Choroid plexus epithelial cell (primary cell): ENCODE measurements around the gene HIP1R.

Experiments used
- DNase-seq: peaks from one replicate; pipeline ENCODE4 v3.0.0-alpha.2; 2010; ENCODE audit warnings: low read depth
- H3K4me3 ChIP-seq: 2 replicates; pipeline ENCODE4 v1.5.1; 2011; ENCODE audit warnings: low read depth, mild to moderate bottlenecking, control low read depth, low read length, moderate library complexity
- TF ChIP-seq, protein P1 (sequence below): conservative IDR thresholded peaks from 2 replicates; pipeline ENCODE4 v1.5.1; 2011; ENCODE audit warnings: low read depth, mild to moderate bottlenecking, control low read depth, inconsistent platforms, low read length, moderate library complexity

HIP1R gene

GRCh38 chr12:122849352-122850047 is 14.2 kb downstream of the HIP1R start:
- no peak for DNase-seq
- H3K4me3 ChIP-seq, result no peak overlapping the region
- TF ChIP-seq, protein P1, sequence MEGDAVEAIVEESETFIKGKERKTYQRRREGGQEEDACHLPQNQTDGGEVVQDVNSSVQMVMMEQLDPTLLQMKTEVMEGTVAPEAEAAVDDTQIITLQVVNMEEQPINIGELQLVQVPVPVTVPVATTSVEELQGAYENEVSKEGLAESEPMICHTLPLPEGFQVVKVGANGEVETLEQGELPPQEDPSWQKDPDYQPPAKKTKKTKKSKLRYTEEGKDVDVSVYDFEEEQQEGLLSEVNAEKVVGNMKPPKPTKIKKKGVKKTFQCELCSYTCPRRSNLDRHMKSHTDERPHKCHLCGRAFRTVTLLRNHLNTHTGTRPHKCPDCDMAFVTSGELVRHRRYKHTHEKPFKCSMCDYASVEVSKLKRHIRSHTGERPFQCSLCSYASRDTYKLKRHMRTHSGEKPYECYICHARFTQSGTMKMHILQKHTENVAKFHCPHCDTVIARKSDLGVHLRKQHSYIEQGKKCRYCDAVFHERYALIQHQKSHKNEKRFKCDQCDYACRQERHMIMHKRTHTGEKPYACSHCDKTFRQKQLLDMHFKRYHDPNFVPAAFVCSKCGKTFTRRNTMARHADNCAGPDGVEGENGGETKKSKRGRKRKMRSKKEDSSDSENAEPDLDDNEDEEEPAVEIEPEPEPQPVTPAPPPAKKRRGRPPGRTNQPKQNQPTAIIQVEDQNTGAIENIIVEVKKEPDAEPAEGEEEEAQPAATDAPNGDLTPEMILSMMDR, result no peak

DNA sequence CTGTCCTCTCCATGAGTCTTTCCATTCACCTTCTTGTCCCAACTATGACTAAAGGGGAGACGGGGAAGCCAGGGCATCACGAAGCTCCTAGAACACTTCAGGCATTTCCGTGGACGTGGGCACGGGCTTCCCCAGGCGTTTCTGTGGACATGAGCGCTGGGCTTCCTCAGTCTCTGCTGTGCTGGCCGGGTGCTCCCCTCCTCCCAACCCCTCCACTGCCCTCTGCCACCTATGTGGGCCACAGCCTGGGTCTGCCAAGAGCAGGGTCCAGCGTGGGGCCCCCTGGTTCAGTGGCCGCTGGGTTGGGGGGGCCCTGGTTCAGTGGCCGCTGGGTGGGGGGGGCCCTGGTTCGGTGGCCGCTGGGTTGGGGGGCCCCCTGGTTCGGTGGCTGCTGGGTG is 14.8 kb downstream of the HIP1R start:
- DNase-seq, result no peak
- H3K4me3 ChIP-seq, result no peak overlapping the region
- TF ChIP-seq, protein P1, result no peak

DNA sequence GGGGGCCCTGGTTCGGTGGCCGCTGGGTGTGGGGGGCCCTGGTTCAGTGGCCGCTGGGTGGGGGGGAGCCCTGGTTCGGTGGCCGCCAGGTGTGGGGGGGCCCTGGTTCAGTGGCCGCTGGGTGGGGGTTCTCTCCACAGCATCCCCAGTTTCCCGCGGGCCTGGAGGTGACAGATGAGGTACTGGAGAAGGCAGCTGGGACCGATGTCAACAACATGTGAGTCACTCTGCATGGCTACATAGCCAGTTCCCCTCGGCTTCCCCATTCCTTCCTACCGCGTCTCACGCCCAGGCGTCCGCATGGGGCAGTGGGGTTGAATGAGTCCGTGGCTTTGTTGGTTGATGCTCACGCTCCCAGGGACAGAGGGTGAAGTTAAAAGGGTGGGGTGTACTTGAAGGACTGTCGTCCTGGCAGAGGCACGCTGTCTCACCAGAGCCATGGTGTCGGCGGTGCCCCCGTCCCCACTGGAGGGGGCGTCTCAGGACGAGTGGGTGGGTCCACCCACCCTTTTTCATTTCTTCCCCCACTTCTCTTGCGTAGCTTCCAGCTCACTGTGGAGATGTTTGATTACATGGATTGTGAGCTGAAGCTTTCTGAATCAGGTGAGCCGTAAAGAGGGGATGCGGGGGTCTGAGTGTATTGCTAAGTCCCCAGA is 15.6 kb downstream of the HIP1R start:
- TF ChIP-seq, protein P1, result no peak
- no peak for DNase-seq
- no peak overlapping the region for H3K4me3 ChIP-seq

DNA sequence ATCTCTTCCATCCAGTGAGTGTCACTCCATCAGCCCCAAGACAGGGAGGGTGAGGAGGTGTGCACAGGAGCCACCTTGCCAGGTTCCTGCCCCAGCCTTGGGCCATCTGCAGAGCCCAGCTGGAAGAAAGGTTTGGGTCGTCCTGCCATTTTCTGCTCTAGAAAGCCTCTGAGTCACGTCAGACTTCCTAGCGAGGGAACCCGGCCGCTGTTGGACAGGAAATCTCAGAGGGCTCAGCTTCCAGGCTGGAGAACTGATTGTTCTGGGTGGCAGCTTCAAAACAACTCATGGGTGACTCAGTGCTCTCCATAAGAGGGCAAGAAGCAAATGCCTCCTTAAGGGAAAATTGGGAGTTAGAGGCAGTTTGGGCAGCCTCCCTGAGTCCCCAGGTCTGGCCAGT is 16.6 kb downstream of the HIP1R start:
- DNase-seq, result peak; percentile 76
- H3K4me3 ChIP-seq, result no peak overlapping the region
- TF ChIP-seq, protein P1, result no peak

- H3K4me3 ChIP-seq, result no peak overlapping the region
- DNase-seq, result no peak
- TF ChIP-seq, protein P1, result no peak
Measured at GRCh38 chr12:122852336-122853275, 17.3 kb downstream of the HIP1R start.

- no peak overlapping the region for H3K4me3 ChIP-seq
- no peak for DNase-seq
- TF ChIP-seq, protein P1, result no peak
Measured at GRCh38 chr12:122853582-122854245, 18.5 kb downstream of the HIP1R start.
